Astrocyte (in vitro differentiated cells and primary cell): ENCODE data around the gene KIAA1614. TPM values are rescaled to one million over a fixed set of nuclear protein-coding genes. Genes with fewer than 3 reads are reported as not detected.

Experiments
- DNase-seq: peaks from one replicate; pipeline ENCODE4 v3.0.0-alpha.2; 2010; ENCODE audit warnings: low read depth
- FAIRE-seq: peaks from 2 replicates; lab custom pipeline; 2011; peaks lifted over from hg19 to GRCh38; lab: Jason Lieb, UNC
- H2AFZ ChIP-seq: 2 replicates; pipeline ENCODE4 v1.6.0; 2012; ENCODE audit warnings: low read depth, low read length, inconsistent platforms
- H3K27ac ChIP-seq: 2 replicates; pipeline ENCODE4 v1.5.1; 2011; ENCODE audit warnings: low read depth, low read length, inconsistent platforms
- H3K27me3 ChIP-seq: 2 replicates; pipeline ENCODE4 v1.6.0; 2011; ENCODE audit warnings: low read length, inconsistent platforms; ENCODE audit not compliant: insufficient read depth
- H3K36me3 ChIP-seq: 2 replicates; pipeline ENCODE4 v1.5.1; 2011; ENCODE audit warnings: low read length, inconsistent platforms; ENCODE audit not compliant: insufficient read depth
- H3K4me1 ChIP-seq: 2 replicates; pipeline ENCODE4 v1.5.1; 2011; ENCODE audit warnings: low read length, inconsistent platforms; ENCODE audit not compliant: insufficient read depth
- H3K4me2 ChIP-seq: 2 replicates; pipeline ENCODE4 v1.6.0; 2012; ENCODE audit warnings: low read length, inconsistent platforms
- H3K4me3 ChIP-seq: 2 replicates; pipeline ENCODE4 v1.5.1; 2011; ENCODE audit warnings: low read depth, mild to moderate bottlenecking, low read length, inconsistent platforms; ENCODE audit not compliant: insufficient read depth
- H3K79me2 ChIP-seq: 2 replicates; pipeline ENCODE4 v1.6.0; 2012; ENCODE audit warnings: mild to moderate bottlenecking, low read length, inconsistent platforms; ENCODE audit not compliant: insufficient read depth
- H3K9ac ChIP-seq: 2 replicates; pipeline ENCODE4 v1.6.0; 2012; ENCODE audit warnings: mild to moderate bottlenecking, low read length, inconsistent platforms
- H3K9me3 ChIP-seq: 2 replicates; pipeline ENCODE4 v1.5.1; 2012; ENCODE audit warnings: low read depth, mild to moderate bottlenecking, low read length, inconsistent platforms; ENCODE audit not compliant: insufficient read depth
- H4K20me1 ChIP-seq: 2 replicates; pipeline ENCODE4 v1.6.0; 2012; ENCODE audit warnings: low read length, inconsistent platforms; ENCODE audit not compliant: insufficient read depth
- H3K27ac Mint-ChIP-seq: one replicate; pipeline ENCODE4 v1.8.0; 2021; ENCODE audit warnings: mild to moderate bottlenecking, mixed read lengths; ENCODE audit not compliant: unreplicated experiment
- H3K27me3 Mint-ChIP-seq: one replicate; pipeline ENCODE4 v1.8.0; 2021; ENCODE audit warnings: low read depth, mixed read lengths; ENCODE audit not compliant: unreplicated experiment
- H3K36me3 Mint-ChIP-seq: one replicate; pipeline ENCODE4 v1.8.0; 2021; ENCODE audit warnings: low read depth, mixed read lengths; ENCODE audit not compliant: unreplicated experiment
- H3K4me1 Mint-ChIP-seq: one replicate; pipeline ENCODE4 v1.8.0; 2021; ENCODE audit warnings: low read depth, mixed read lengths; ENCODE audit not compliant: unreplicated experiment
- H3K4me3 Mint-ChIP-seq: one replicate; pipeline ENCODE4 v1.8.0; 2021; ENCODE audit warnings: mild to moderate bottlenecking, moderate library complexity, mixed read lengths; ENCODE audit not compliant: unreplicated experiment
- H3K9me3 Mint-ChIP-seq: one replicate; pipeline ENCODE4 v1.8.0; 2021; ENCODE audit warnings: mild to moderate bottlenecking, mixed read lengths; ENCODE audit not compliant: unreplicated experiment
- CTCF ChIP-seq: IDR thresholded peaks from 2 replicates; pipeline ENCODE4 v1.5.1; 2011; ENCODE audit warnings: low read depth, mild to moderate bottlenecking, inconsistent platforms, low read length, moderate library complexity; ENCODE audit not compliant: insufficient read depth
- EZH2 ChIP-seq: IDR thresholded peaks from 2 replicates; pipeline ENCODE4 v1.6.1; 2012; ENCODE audit warnings: mild to moderate bottlenecking, low read length, inconsistent platforms; ENCODE audit not compliant: insufficient read depth
- total RNA-seq: library from RNA; stranded (reverse); gene quantifications from 2 replicates; pipeline ENCODE4 v1.2.1, GENCODE V29; 2021

The KIAA1614 gene
- total RNA-seq, 1 donor from 2014 or later: 0.84 TPM

DNA sequence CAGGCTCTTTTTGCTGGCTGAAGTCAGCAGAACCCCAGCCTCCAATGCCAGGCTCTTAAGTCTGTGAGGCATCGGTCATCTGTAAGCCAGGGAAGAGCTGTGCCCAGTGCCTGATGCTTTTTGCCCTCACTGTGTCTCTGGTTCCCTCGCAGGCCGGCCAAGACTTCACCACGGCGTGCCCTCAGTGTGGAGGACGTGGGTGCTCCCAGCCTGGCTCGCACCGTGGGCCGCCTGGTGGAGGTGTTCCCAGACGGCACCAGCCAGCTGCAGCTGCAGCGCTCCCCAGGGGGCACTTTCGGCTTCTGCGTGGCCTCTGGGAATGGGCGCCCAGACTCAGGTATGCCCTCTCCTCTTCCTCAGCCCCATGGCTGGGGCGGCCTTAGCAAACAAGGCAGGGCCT is 32.5 kb downstream of the KIAA1614 start:
- Histone ChIP-seq H2AFZ (no peak overlapping the region), H3K9ac (no peak overlapping the region), H3K4me2 (no peak overlapping the region), H4K20me1 (no peaks in the 10 kb centered on the region), H3K4me3 (no peak overlapping the region), H3K27me3 (no peaks in the 10 kb centered on the region), H3K27ac (no peak overlapping the region), H3K9me3 (peaks cover 17% of the 10 kb centered on the region), H3K79me2 (no peaks in the 10 kb centered on the region), H3K4me1 (no peaks in the 10 kb centered on the region), H3K36me3 (no peaks in the 10 kb centered on the region)
- Mint-ChIP-seq H3K27ac (no peak overlapping the region), H3K4me3 (no peak overlapping the region), H3K9me3 (peaks cover 33% of the 10 kb centered on the region), H3K4me1 (no peaks in the 10 kb centered on the region), H3K27me3 (no peaks in the 10 kb centered on the region), H3K36me3 (peaks cover 45% of the 10 kb centered on the region)
- no peak for FAIRE-seq
- DNase-seq: no peak
- TF ChIP-seq EZH2 (no peak), CTCF (no peak)

- H3K4me1 ChIP-seq: no peaks in the 10 kb centered on the region
- Mint-ChIP-seq H3K4me1 (no peaks in the 10 kb centered on the region), H3K4me3 (no peak overlapping the region), H3K9me3 (peaks cover 32% of the 10 kb centered on the region), H3K27ac (no peak overlapping the region), H3K27me3 (no peaks in the 10 kb centered on the region), H3K36me3 (peaks cover 48% of the 10 kb centered on the region)
- no peak overlapping the region for H3K9ac ChIP-seq
- no peak overlapping the region for H3K27ac ChIP-seq
- no peaks in the 10 kb centered on the region for H3K27me3 ChIP-seq
- H2AFZ ChIP-seq: no peak overlapping the region
- no peak overlapping the region for H3K4me3 ChIP-seq
- DNase-seq (no peak), FAIRE-seq (no peak)
- H3K4me2 ChIP-seq: no peak overlapping the region
- H3K79me2 ChIP-seq: no peaks in the 10 kb centered on the region
- peaks cover 17% of the 10 kb centered on the region for H3K9me3 ChIP-seq
- no peaks in the 10 kb centered on the region for H3K36me3 ChIP-seq
- no peak for TF ChIP-seq EZH2
- TF ChIP-seq CTCF: no peak
- no peaks in the 10 kb centered on the region for H4K20me1 ChIP-seq
These were observed 32.9 kb downstream of the KIAA1614 start for GRCh38 chr1:180945551-180945950.

DNA sequence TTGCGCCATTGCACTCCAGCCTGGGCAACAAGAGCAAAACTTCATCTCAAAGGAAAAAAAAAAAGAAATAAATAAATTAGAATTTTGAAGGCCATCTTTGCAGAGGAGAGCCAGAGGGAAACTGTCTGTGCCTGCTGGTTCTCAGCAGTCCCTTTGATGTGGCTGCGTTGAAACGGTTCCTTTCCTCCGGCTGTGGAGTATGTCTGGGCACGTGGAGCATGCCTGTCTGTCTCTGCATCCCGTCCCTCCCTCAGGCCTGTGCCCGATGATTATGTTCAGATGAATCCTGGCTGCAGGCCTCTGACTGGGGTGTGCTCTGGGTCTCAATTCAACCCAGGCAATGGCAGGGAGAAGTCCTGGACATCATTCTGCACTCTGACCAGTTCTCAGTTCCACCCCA is 33.4 kb downstream of the KIAA1614 start:
- Mint-ChIP-seq H3K4me1 (no peaks in the 10 kb centered on the region), H3K9me3 (peaks cover 30% of the 10 kb centered on the region), H3K4me3 (no peak overlapping the region), H3K27ac (no peak overlapping the region), H3K36me3 (peaks cover 51% of the 10 kb centered on the region), H3K27me3 (no peaks in the 10 kb centered on the region)
- TF ChIP-seq EZH2 (no peak), CTCF (no peak)
- no peak overlapping the region for H2AFZ ChIP-seq
- no peaks in the 10 kb centered on the region for H3K4me1 ChIP-seq
- H3K4me3 ChIP-seq: no peak overlapping the region
- H3K79me2 ChIP-seq: no peaks in the 10 kb centered on the region
- no peaks in the 10 kb centered on the region for H4K20me1 ChIP-seq
- no peaks in the 10 kb centered on the region for H3K27me3 ChIP-seq
- H3K4me2 ChIP-seq: no peak overlapping the region
- peaks cover 17% of the 10 kb centered on the region for H3K9me3 ChIP-seq
- FAIRE-seq (no peak), DNase-seq (no peak)
- H3K9ac ChIP-seq: no peak overlapping the region
- no peaks in the 10 kb centered on the region for H3K36me3 ChIP-seq
- no peak overlapping the region for H3K27ac ChIP-seq
